C4-2B (cell line): Measurements from ENCODE around the gene STK32C.

Source experiments
- H3K27ac ChIP-seq: fragments of 450-650 bp; 2 replicates; pipeline ENCODE4 v1.5.1; 2017
- ZFX ChIP-seq: fragments of 450-650 bp; IDR thresholded peaks from 2 replicates; pipeline ENCODE4 v1.6.1; 2017
- TF ChIP-seq, protein P1 (sequence below): fragments of 450-650 bp; conservative IDR thresholded peaks from 2 replicates; pipeline ENCODE4 v1.5.1; 2017; ENCODE audit warnings: mild to moderate bottlenecking

STK32C gene

DNA sequence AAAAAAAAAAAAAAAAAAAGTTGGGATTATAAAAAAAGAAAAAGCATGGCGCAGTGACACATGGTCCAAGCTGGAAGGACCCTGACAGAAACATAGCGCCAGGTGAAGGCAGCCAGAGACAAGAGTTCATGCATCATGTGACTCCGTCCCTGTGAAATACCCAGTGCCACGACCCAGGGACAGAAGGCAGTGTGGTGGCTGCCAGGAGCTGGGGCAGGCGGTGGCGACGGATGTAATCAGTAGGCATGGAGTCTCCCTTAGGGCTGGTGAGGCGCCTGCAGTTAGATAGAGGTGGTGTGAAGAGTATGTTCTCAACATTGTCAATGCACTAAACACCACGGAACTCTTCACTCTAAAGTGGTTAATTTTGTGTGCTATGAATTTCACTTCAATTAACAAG, 43.9 kb downstream of the STK32C start:
- no peak overlapping the region for H3K27ac ChIP-seq
- TF ChIP-seq, protein P1, sequence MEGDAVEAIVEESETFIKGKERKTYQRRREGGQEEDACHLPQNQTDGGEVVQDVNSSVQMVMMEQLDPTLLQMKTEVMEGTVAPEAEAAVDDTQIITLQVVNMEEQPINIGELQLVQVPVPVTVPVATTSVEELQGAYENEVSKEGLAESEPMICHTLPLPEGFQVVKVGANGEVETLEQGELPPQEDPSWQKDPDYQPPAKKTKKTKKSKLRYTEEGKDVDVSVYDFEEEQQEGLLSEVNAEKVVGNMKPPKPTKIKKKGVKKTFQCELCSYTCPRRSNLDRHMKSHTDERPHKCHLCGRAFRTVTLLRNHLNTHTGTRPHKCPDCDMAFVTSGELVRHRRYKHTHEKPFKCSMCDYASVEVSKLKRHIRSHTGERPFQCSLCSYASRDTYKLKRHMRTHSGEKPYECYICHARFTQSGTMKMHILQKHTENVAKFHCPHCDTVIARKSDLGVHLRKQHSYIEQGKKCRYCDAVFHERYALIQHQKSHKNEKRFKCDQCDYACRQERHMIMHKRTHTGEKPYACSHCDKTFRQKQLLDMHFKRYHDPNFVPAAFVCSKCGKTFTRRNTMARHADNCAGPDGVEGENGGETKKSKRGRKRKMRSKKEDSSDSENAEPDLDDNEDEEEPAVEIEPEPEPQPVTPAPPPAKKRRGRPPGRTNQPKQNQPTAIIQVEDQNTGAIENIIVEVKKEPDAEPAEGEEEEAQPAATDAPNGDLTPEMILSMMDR = no peak
- no peak for TF ChIP-seq ZFX

DNA sequence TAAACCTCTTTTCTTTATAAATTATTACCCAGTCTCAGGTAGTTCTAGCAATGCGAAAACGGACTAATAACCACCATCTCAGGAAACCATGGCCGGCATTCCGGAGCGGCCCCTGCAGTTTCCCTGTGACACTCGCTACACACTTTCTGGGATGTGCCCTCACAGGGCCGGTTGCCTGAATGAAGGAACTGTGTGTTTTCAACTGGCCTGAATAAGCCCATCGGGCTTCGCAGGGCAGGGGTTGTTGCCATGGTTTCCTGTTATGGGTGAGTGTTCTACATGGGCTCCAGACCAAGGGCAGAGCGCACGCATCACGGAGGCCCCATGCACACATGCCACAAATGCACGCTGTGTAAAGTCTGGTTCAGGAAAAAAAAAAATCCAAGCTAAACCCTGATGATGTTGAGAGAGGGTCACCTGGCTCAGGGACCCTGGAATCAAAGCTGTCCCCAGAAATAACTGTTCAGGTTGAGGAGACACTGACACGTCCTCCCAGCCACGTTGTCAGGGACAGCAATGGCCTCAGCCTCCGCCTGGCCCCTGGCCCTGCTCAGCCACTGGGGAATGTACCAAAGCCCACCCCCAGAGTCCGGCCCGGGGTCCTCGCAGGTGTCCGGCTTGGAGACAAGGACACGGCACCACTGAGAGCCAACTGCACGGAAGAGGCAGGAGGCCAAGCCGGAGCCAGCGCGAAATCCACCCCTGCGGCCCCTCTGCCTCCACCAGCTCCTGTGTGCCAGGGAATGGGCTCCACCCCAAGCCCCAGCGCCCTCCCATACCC, 47.9 kb downstream of the STK32C start:
- H3K27ac ChIP-seq = no peak overlapping the region
- no peak for TF ChIP-seq ZFX
- TF ChIP-seq, protein P1 = no peak

DNA sequence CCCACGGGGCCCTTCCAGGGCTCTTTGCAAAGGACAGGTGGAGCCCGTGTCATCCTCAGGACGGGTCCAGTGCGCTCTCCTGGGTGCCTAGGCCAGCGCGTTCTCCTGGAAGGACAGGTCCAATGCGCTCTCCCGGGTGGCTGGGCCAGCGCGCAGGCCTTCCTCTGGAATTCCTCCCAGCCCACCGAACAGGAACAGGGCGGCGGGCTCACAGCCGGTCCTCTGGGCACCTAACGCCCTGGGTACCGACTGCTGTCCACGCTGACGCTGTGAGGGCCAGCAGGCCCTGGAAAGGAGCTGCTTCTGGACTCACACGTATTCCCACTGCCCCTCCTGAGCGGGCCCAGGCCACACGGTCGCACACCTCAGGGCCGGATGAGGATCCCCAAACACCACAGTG, 49.3 kb downstream of the STK32C start:
- TF ChIP-seq, protein P1 = no peak
- no peak overlapping the region for H3K27ac ChIP-seq

DNA sequence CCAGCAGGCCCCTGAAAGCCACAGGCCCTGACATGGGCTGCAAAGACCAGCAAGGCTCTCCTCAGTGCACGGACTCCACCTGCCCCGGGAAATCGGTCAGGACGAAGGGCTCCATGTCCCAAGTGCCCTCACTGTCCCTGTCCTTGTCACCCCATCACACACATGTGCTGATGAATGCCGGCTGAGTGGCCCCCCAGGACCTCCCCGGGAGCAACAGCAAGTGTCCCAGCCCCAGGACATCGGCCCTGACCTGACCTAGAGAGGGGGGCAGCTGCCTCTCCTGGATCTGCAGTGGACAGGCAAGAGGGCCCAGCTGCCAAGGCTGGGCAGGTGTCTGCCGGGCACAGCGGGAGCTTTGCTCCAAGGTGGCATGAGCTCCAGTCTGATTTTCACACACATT, 49.8 kb downstream of the STK32C start:
- H3K27ac ChIP-seq = no peak overlapping the region
- TF ChIP-seq, protein P1 = no peak
- no peak for TF ChIP-seq ZFX

DNA sequence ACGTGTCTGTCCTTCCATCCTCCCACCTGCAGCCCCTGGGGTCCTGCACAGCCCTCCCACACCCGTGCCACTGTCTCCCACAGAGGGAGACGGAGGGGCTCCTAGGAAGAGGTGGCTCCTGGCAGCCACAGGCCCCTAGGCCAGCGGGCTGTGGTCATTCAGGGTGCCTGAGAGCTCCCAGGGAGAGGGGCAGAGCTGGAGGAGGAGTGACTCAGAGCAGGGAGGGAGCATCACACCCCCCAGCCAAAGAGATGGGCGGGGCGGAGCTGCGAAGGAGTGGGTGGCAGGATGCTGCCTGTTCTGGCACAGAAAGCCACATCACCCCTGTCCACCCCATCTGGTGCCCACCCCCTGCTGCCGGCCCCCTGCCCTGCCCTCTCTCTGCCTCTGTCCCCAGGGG, 50.5 kb downstream of the STK32C start:
- no peak overlapping the region for H3K27ac ChIP-seq
- TF ChIP-seq, protein P1 = no peak
- TF ChIP-seq ZFX = no peak

DNA sequence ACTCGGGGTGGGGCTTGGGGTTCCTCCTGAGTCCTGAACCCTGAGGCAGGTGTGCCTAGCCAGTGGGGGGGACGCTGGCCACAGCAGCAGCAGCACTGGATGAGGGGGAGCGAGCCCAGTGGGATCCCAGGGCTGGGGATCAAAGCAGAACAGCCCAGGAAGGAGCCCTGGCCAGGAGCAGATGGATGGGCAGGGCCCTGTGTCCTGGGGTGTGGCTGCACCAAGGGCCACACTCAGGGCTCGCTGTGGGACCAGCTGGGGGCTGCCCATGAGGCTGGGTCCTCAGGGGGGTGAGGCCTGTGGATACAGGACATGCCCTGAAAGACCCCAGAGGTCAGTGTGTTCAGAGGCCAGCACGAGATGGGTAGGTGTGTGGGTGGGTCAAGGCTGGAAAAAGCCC, 50.9 kb downstream of the STK32C start:
- no peak overlapping the region for H3K27ac ChIP-seq
- TF ChIP-seq ZFX = no peak
- TF ChIP-seq, protein P1 = no peak

DNA sequence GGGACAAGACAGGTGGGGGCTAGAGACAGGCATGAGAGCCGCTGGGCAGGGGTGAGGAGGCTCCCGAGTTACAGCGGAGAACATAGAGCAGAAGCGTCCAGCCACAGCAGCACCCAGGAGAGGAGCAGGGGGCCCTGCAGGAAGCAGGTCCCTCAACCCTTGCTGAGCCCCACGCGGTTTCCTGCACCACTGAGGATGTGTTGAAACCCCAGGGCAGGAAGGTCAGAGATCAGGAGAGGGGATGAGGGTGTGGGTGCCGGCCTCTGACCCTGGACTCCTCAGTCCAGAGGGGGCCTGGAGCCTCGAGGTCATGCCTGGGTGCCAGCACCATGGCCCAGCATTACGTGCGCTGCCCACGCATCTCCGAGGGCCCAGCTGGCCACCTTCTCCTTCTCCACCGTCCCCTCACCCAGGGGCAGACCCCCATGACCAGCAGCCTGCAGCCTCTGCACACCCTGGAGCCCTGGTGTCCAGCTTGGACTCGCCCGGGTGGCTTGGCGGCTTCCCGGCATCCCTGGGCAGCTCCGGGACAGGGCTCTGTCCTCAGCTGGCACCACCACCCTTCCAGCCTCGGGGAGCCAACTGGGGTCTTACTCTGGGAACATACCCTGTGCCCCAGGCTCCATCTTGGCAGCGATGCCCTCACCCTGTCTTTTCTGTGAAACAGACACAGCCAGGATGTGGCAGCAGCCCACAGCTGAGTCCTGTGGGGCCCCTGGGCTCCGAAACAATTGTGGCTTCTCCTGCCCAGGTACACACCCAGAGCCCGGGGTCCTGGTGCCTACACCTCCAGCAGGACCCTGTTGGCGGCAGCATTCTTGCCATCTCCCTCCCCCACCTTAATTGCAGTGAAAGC, 52.0 kb downstream of the STK32C start:
- TF ChIP-seq, protein P1 = no peak
- TF ChIP-seq ZFX = no peak
- no peak overlapping the region for H3K27ac ChIP-seq
